ENCODE data around the gene CX3CL1.

- TF ChIP-seq EP300 (IDR thresholded peaks at IDR 0.05) (no peak), CTCF (IDR thresholded peaks at IDR 0.05) (no peak), POLR2A (IDR thresholded peaks at IDR 0.05) (no peak), POLR2AphosphoS5 (IDR thresholded peaks at IDR 0.05) (no peak)
Measured at GRCh38 chr16:57335366-57335765, 36.9 kb upstream of the CX3CL1 start.

Measured in suprapubic skin (tissue), 4 donors.